SU-DHL-6 (cell line): Measurements from ENCODE around the gene PDE6G.

Experiments used
- CTCF ChIP-seq: fragments of 200-600 bp; sonication (generic); IDR thresholded peaks from one replicate; pipeline ENCODE4 v1.5.1; 2017; ENCODE audit warnings: antibody characterized with exemption, mild to moderate bottlenecking, low read length, moderate library complexity; ENCODE audit not compliant: insufficient read depth, poor library complexity, severe bottlenecking
- EZH2phosphoT487 ChIP-seq: fragments of 200-600 bp; sonication (generic), shearing (Covaris generic); conservative IDR thresholded peaks from 2 replicates; pipeline ENCODE4 v1.6.1; 2018; ENCODE audit warnings: mild to moderate bottlenecking, antibody characterized with exemption, low read length, moderate library complexity, mixed read lengths

GRCh38 chr17:81659038-81659437, 2.7 kb upstream of the PDE6G start:
- TF ChIP-seq CTCF (no peak), EZH2phosphoT487 (no peak)
